Midbrain (tissue), 1 donor: Measurements from ENCODE around the gene COG3.

Experiments
- DNase-seq: peaks from one replicate; lab custom pipeline; 2025; lab: John Stamatoyannopoulos, UW

The COG3 gene

GRCh38 chr13:45503658-45504057 is 38.9 kb downstream of the COG3 start:
- no peak for DNase-seq

DNA sequence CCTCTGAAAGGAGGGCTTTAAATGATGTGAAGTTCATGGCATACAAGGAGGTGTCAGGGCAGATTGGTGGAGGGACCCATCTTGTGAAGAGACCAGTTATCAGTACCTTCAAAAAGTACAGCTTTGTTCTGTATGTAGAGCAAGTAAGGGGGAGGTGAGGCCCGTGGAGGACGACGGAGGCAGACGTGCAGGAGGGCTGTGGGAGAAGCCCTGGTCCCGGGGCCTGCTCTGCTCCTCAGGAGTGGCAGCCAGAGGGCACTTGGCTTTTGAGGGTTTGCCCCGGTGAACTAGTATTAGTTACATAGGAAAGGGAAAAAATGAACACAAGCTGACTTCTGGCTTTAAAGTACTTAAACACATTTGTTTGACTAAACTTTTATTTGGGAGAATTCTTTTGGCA is 42.1 kb downstream of the COG3 start:
- no peak for DNase-seq

DNA sequence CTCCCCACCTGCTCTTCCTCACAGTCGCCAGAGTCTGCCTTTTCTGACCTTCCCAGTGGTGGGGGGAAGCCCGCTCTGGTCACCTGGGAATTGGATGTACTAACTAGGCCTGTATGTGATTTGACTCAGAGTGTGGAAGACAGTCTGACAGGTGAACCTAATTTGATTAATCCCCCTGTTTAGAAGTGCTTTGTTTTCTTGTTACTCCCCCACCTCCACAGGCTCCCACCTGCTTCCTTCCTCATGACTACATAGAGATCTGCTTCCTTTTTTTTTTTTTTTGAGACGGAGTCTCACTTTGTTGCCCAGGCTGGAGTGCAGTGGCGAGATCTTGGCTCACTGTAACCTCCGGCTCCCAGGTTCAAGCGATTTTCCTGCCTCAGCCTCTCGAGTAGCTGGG is 44.0 kb downstream of the COG3 start:
- no peak for DNase-seq

GRCh38 chr13:45510672-45511071 is 45.9 kb downstream of the COG3 start:
- DNase-seq: no peak

DNA sequence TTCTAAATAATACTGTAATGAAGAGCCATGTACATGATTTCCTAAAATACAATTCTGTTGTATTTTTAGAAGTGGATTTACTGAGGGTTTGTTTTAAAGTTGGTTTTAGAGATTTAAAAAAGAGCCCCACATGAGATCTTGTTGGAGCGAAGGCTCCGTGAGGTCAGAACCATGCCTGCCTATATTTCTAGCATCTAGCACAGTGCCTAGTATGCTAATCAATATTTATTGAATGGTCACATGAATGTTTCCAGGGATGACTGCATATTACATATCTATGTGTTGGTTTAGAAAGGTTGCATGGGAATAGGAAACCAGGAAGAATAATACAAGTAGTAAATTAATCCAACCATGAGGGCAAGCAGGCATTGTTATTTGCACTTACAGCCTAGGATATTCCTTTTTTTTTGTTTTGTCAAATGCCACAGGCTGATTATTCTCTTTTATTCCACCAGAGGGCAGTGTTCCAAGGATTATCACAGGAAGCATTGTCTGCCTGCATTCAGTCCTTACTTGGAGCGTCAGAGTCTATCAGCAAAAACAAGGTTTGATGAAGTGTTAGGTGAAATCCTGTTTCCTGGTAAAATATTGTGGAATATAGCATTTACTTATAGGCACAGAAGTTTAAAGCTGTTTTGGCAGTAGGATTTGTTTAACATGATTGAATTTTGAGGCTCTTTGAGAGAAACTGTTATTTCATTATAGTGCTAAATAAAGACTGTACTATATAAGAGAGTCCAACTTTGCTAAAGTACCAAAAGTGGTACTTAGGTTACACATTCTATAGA is 46.8 kb downstream of the COG3 start:
- DNase-seq: peak; percentile 80

GRCh38 chr13:45512098-45512496 is 47.4 kb downstream of the COG3 start:
- no peak for DNase-seq

DNA sequence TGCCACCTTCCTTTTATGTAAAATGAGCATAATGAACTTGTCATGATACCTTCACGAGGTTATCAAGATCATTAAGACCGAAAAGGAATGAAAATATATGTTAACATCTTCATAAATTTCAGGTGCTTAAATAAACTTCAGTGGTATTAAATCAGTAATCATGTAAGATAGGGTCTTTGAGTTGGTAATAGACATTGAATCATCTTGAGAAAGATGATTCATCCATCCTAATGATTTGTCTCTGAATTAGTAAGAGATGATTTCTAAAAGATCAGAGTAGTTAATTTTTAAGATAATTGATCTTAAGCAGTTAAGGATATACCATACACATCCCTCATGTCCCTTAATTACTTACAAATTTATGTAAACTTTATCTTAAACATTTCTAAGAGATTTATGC is 52.0 kb downstream of the COG3 start:
- DNase-seq: no peak

- no peak for DNase-seq
Observed at GRCh38 chr13:45518525-45519245, 53.9 kb downstream of the COG3 start.

- no peak for DNase-seq
Observed at GRCh38 chr13:45519493-45519892, 54.8 kb downstream of the COG3 start.

DNA sequence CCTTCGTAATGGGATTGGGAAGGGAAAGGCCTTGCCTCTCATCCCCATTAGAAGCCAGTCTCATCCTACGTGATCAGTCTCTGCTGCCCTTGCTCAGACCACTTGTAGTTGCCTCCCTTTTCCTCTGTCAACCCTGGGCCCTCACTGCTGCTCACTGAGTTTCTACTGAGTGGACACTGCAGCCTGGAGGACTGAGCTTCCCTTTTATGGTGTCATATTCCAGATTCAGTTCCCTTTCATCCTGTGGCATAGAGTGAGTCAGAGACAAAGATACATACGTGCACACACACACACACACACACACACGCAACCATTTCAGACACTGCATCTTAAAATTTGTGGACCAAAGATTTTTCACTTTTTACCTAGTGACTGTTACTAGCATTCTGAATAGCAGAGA is 56.6 kb downstream of the COG3 start:
- no peak for DNase-seq

GRCh38 chr13:45522571-45522970 is 57.8 kb downstream of the COG3 start:
- DNase-seq: no peak

GRCh38 chr13:45527699-45528462 is 63.1 kb downstream of the COG3 start:
- no peak for DNase-seq

- DNase-seq: no peak
Observed at GRCh38 chr13:45529758-45530157, 65.0 kb downstream of the COG3 start.

- no peak for DNase-seq
Observed at GRCh38 chr13:45534604-45535003, 69.9 kb downstream of the COG3 start.

- DNase-seq: no peak
Observed at GRCh38 chr13:45536224-45536623, 71.5 kb downstream of the COG3 start.

- DNase-seq: no peak
Observed at GRCh38 chr13:45537516-45537915, 72.8 kb downstream of the COG3 start.

- no peak for DNase-seq
Observed at GRCh38 chr13:45538382-45538781, 73.6 kb downstream of the COG3 start.

DNA sequence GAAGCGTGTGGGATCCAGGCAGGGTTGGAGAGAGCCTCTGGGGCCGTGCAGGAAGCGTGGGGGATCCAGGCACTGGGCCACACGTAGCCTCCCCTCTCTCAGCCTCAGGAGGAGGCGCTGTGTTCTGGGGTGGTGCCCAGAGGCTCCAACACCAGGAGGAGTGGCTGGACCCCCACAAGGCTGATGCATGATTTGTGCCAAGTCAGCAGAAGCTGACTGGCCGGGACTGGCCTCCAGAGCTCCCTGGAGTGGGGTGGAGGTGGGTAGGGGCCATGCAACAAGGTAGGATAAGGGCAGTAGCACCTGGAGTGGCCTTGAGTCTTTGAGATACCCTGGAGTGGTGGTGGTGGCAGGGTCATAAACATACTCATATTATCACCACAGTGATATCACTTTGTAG is 75.5 kb downstream of the COG3 start:
- DNase-seq: no peak

DNA sequence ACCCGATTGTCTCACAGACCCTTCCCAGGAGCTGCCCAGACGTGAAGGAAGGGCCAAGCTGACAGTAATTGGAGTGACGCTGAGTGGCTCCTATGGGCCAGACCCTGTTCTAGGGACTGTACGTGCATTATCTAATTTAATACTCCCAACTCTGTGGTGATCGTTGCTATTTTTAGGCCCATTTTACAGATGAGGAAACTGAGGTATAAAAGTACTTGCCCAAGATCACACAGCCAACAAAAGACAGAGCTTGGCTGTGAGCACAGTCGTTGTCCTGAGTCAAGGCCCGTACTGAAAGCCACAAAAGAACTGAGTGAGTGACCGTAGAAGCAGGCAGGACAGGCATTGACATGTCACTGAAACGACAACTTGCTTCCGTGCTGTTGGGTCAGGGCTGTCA is 76.1 kb downstream of the COG3 start:
- DNase-seq: no peak

GRCh38 chr13:45541806-45542205 is 77.1 kb downstream of the COG3 start:
- DNase-seq: no peak

GRCh38 chr13:45542391-45542790 is 77.7 kb downstream of the COG3 start:
- no peak for DNase-seq

GRCh38 chr13:45542878-45543277 is 78.1 kb downstream of the COG3 start:
- no peak for DNase-seq

GRCh38 chr13:45544520-45544919 is 79.8 kb downstream of the COG3 start:
- no peak for DNase-seq
